UCSD-AML1 (cell line): ENCODE results near the gene PCNX2.

Experiments
- DNase-seq: peaks from one replicate; lab custom pipeline; 2025; ENCODE audit not compliant: unreplicated experiment; lab: John Stamatoyannopoulos, UW

Gene PCNX2

DNA sequence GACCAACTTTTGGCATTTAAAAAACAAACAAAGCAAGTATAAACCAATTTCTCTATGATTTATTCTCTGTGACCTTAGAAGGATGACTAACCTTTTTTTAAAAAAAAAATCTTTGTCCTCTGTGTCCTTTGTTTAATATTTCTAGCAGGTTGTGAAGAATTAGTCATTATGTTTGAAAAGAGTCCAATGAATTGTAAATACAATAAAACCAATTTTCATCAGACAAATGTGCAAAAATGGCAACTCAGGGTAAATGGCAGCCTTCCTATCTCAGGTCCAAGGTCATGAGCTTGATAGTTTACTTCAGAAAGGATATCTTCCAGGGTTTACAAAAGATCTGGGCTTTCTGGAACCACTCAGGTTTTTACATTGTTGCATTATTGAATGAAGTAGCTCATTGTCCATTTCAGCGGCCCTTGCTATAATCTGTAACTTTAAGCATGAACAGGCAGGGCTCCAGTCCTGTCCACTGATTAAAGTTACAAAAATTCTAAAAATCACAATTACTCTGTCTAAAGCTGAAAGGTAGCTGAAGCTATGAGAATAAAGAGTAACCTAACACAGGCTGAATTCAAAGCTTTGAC, 20.3 kb upstream of the PCNX2 start:
- no peak for DNase-seq

DNA sequence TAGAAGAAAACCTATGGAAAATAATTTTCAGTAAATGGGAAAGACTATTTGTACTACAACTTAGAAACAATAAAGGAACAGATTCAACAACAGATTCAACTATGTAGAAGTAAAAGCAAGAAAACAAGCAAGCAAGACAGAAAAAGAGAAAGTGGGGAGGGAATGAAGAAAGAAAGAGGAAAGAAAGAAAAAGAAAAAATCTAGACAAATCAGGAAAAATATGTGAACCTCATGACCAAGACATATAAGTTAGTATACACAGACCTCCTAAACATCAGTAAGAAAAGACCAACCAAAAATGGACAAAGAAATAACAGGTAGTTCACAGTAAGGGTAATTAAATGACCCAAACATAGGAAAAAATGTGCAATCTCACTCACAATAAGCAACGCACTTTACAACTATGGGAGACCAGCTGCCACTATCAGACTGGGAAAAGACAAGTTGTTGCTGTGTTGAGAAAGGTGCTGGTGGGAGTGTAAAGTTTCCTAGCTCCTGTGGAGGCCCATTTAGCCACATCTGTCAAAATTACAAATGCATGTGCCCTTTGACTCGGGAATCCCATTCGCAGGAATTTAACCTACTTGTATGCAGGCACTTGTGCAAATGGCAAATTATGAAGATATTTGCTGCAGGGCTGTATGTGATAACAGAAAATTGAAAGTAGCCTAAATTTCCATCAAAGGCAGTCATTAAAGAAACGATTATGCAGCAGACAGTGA, 18.1 kb upstream of the PCNX2 start:
- DNase-seq: no peak

DNA sequence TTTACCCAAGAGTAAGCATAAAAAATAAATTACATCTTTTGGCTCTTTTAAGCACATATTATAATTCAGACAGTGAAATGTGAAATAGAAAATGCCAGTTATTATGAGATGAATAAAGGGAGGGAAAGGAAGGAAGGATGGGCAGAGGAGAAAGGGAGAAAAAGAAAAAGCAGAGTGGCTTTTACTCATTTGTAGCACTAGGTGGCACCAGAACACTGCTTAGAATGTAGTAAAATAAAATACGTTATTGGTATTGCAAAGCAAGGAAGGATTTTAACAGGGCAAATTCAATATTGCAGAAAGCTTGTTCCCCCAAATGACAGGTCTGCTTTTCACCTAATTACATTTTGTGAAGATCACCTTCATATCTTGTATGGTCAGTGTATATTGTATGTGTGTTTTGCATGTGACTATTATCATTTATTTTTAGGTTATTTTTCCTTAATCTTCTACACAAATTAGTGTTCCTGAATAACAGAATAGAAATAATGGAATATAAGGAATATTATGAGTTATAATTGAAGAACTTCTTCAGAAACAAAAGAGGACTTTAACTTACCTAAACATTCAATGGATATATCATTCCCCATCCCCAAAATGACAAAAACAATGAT, 9.1 kb upstream of the PCNX2 start:
- no peak for DNase-seq

GRCh38 chr1:233300326-233300725, 4.8 kb upstream of the PCNX2 start:
- no peak for DNase-seq

DNA sequence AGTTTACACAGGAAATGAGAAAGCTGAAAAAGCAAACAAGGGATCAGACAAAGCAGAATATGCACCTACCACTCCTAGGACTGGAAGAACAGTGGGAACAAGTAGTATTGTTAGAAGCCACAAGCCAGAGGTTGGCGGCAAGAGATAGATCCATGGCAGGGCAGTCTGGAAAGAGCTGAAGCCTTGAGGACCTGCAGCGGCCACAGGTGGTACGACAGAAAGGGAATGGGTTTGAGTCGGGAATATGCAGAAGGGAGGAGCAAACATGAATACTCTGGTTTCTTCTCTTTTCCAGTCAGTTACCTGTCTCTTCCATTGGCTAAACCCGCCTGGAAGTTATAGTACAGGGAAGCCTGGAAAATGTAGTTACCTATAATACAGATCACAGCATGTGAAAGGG, 3.9 kb upstream of the PCNX2 start:
- no peak for DNase-seq

DNA sequence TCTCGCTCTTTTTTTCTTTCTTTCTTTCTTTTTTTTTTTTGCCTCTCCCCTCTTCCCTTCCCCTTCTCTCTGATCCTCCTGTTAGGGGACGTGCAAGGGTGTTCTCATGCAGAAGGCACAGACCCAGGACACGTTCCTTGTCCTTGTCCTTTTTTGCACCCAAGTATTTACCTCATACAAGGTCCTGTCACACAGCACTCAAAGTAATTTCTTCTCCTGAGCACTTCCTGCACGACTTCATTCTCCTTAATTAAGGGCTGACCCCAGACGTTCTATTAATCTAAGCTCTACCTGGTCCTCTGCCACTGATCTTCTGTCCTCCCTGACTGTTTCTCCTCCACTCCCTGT, 424 bp upstream of the PCNX2 start:
- no peak for DNase-seq

- no peak for DNase-seq
Measured at GRCh38 chr1:233294913-233295236, 650 bp downstream of the PCNX2 start.

- DNase-seq: no peak
Measured at GRCh38 chr1:233293556-233294446, 1.7 kb downstream of the PCNX2 start.

GRCh38 chr1:233290396-233291034, 5.0 kb downstream of the PCNX2 start:
- no peak for DNase-seq

GRCh38 chr1:233289676-233290075, 5.8 kb downstream of the PCNX2 start:
- DNase-seq: no peak

- DNase-seq: no peak
Measured at GRCh38 chr1:233282582-233282886, 13.0 kb downstream of the PCNX2 start.

- DNase-seq: no peak
Measured at GRCh38 chr1:233281711-233282581, 13.6 kb downstream of the PCNX2 start.

- no peak for DNase-seq
Measured at GRCh38 chr1:233279971-233280370, 15.6 kb downstream of the PCNX2 start.

DNA sequence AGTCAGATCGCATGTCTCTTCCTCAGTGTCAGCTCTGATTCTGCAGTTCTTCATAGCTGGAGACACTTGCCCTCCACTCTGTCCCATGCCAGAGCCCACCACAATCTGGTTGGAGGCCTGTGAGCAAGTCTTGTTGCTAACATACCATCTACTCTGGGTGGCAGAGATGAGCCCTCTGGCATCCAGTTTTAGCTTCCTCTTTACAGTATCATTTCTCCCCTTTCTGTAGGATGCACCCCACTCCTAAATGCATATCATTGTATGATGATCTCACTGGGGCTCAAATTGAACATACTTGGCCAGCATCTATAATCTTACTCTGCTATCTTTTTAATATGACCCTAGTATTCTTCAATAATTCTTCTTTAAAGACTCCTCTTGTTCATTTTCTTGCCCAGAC, 16.9 kb downstream of the PCNX2 start:
- DNase-seq: no peak

- DNase-seq: no peak
Measured at GRCh38 chr1:233277637-233278606, 17.6 kb downstream of the PCNX2 start.

DNA sequence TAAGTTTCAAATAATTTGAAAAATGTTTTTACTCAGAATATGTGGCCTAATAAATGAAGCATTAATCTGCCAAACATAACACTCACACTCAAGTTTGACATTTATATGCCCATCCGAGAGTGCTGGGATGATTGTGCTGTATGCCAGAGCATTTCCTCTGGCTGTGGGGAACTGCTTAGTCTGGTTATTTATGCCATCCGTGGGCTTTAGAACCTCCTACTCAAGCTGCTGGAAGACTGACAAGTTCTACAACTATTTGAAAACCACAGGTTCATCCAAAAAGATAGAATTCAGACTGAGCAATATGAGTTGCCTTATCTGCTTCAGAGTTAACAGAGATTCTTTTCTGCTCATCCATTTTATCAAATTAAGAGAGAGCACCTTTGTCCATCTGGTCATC, 25.9 kb downstream of the PCNX2 start:
- no peak for DNase-seq

- DNase-seq: no peak
Measured at GRCh38 chr1:233268389-233269022, 27.0 kb downstream of the PCNX2 start.

DNA sequence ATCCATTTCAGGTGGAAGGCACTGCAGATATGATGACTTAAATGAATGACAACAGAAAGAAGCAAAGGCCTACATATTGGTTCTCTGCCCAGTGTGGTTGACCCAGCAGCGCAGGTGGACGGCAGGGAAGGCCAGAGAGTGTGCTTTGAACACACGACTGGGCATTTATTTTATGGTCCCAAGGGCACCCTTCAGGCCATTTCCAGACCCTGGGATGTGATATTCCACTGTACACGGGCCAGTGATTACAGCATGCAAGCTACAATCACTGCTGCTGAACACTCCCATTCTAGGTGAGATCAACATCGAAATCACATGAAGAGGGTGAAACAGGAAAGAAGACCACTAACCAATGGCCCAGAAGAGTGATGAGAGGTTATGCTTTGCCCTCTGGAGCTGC, 33.8 kb downstream of the PCNX2 start:
- no peak for DNase-seq

DNA sequence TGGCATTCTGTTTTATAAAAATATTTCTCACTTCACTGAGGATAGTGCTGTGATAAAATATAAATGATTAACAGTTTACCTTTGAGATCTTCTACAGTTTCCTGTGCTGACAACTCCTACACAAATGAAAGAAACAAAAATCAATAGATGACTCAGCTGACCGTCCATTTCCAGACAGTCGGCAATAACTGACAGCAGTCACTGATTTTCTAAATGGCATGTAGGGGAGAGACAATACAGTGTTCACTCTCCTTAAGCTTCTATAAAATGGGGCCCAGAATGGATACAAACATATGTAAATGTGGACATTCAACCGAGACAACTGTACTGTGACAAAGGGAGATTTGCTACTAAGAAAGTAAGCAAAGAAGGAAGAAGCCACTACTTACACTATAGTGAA, 34.3 kb downstream of the PCNX2 start:
- DNase-seq: no peak
